Activated CD8-positive, alpha-beta T cell treated with anti-CD3 and anti-CD28 coated beads for 36 hours (primary cell): ENCODE results near the gene ULBP2. TPM values are rescaled to one million over a fixed set of nuclear protein-coding genes. Genes with fewer than 3 reads are reported as not detected.
A peak's percentile ranks its signal among the peaks of the same experiment; 100 is the strongest.
"Not testable (repeated sequence)": the region's sequence is repeated elsewhere in the genome, so short reads cannot be mapped to it uniquely, and the experiment has no call there.

Experiments used
- ATAC-seq: fragments of 200-7000 bp; cut with Tn5 transposase; one replicate; pipeline ENCODE4 v1.10.0; 2021; ENCODE audit warnings: mild to moderate bottlenecking, moderate library complexity
- CTCF ChIA-PET: fragments of 350-600 bp; sonication (Branson Sonifier 250); formaldehyde crosslinking; loops from one replicate; lab custom pipeline; 2021; ENCODE audit warnings: antibody characterized with exemption; lab: Charles Lee
- POLR2A ChIA-PET: fragments of 350-600 bp; sonication (Branson Sonifier 250); formaldehyde crosslinking; loops from one replicate; lab custom pipeline; 2021; ENCODE audit warnings: antibody characterized with exemption; lab: Charles Lee
- DNase-seq: peaks from one replicate; pipeline ENCODE4 v3.0.0-alpha.2; 2020
- H3K27ac Mint-ChIP-seq: one replicate; pipeline ENCODE4 v1.8.0; 2021; ENCODE audit warnings: mild to moderate bottlenecking, mixed read lengths
- H3K27me3 Mint-ChIP-seq: one replicate; pipeline ENCODE4 v1.8.0; 2021; ENCODE audit warnings: mixed read lengths
- H3K36me3 Mint-ChIP-seq: one replicate; pipeline ENCODE4 v1.8.0; 2021; ENCODE audit warnings: low read depth, mixed read lengths
- H3K4me1 Mint-ChIP-seq: one replicate; pipeline ENCODE4 v1.8.0; 2021; ENCODE audit warnings: low read depth, mixed read lengths
- H3K4me3 Mint-ChIP-seq: one replicate; pipeline ENCODE4 v1.8.0; 2021; ENCODE audit warnings: mild to moderate bottlenecking, moderate library complexity, mixed read lengths
- H3K9me3 Mint-ChIP-seq: one replicate; pipeline ENCODE4 v1.8.0; 2021; ENCODE audit warnings: mixed read lengths
- intact Hi-C: fragments of 100-400 bp; cut with micrococcal nuclease; formaldehyde crosslinking; loops from one replicate; pipeline ENCODE4 v1.10.0; 2022
- total RNA-seq, 2 experiments: library from RNA; stranded (reverse); gene quantifications; one replicate each; pipeline ENCODE4 v1.2.3, GENCODE V29; 2021
- TF ChIP-seq, protein P1 (sequence below): fragments of 200-600 bp; IDR thresholded peaks from one replicate; pipeline ENCODE4 v1.8.0; 2022; ENCODE audit warnings: antibody characterized with exemption, mild to moderate bottlenecking

ULBP2 gene
- total RNA-seq, 2 experiments from 2014 or later: 0.38 to 0.67 TPM

- POLR2A ChIA-PET: no interaction called here
- CTCF ChIA-PET: interaction anchor here (0.7 to 2.3 kb wide), 8 partner anchors 59 to 149 kb away, joined by 3 to 9 read pairs (median 4); no protein-coding TSS in a partner anchor
- Mint-ChIP-seq H3K9me3 (no peaks in the 10 kb centered on the region), H3K27ac (no peak overlapping the region), H3K4me3 (no peak overlapping the region), H3K4me1 (peaks cover 19% of the 10 kb centered on the region), H3K27me3 (peaks cover 83% of the 10 kb centered on the region), H3K36me3 (no peaks in the 10 kb centered on the region)
- intact Hi-C loops: no loop called here
- no peak for ATAC-seq
- TF ChIP-seq, protein P1, sequence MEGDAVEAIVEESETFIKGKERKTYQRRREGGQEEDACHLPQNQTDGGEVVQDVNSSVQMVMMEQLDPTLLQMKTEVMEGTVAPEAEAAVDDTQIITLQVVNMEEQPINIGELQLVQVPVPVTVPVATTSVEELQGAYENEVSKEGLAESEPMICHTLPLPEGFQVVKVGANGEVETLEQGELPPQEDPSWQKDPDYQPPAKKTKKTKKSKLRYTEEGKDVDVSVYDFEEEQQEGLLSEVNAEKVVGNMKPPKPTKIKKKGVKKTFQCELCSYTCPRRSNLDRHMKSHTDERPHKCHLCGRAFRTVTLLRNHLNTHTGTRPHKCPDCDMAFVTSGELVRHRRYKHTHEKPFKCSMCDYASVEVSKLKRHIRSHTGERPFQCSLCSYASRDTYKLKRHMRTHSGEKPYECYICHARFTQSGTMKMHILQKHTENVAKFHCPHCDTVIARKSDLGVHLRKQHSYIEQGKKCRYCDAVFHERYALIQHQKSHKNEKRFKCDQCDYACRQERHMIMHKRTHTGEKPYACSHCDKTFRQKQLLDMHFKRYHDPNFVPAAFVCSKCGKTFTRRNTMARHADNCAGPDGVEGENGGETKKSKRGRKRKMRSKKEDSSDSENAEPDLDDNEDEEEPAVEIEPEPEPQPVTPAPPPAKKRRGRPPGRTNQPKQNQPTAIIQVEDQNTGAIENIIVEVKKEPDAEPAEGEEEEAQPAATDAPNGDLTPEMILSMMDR: no peak
- DNase-seq: no peak
These were observed 16.9 kb upstream of the ULBP2 start for GRCh38 chr6:149924933-149925252.

GRCh38 chr6:149925253-149925973, 16.4 kb upstream of the ULBP2 start:
- CTCF ChIA-PET: interaction anchor here (0.6 to 2.3 kb wide), 7 partner anchors 57 to 123 kb away, joined by 3 to 8 read pairs (median 4); no protein-coding TSS in a partner anchor
- Mint-ChIP-seq H3K4me1 (peaks cover 19% of the 10 kb centered on the region), H3K9me3 (no peaks in the 10 kb centered on the region), H3K27me3 (peaks cover 85% of the 10 kb centered on the region), H3K4me3 (no peak overlapping the region), H3K27ac (no peak overlapping the region), H3K36me3 (no peaks in the 10 kb centered on the region)
- intact Hi-C loops: no loop called here
- ATAC-seq (no peak), DNase-seq (no peak)
- POLR2A ChIA-PET: no interaction called here
- TF ChIP-seq, protein P1: no peak

DNA sequence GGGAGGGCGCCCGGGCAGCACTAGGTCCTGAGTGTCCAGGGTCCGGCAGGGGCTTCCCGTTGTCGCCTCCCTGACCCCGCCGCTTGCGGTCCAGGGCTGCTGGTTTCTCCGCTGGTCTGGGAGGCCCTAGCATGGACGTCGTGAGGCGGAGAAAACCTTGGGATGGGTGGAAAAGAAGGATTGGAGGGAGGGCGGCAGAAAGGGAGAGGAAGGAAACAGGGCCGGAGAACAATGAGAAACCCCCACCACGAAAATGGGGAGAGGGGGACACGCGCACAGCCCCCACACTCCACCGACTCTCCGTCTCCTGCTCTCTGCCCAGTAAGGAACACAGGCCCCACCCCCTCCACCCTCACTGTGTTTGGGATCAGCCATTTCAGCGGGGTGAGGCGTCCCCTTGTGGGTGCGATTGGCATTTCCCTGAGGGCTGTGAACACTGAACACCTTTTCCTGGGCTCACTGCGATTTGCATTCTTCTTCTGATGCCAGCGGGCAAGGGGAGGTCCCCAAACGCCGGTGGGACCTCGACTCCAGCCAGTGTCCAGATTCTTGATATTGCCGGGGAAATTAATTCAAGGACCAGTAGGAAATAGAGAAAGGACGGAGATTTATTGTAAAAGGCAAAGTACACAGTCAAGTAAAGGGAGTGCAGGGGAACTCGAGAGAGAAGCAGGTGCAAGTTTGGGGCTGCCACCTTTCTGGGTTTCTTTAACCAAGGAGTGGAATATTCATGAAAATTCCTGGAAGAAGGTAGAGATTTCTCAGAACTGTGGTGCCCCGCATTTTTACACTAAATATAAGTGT, 15.6 kb upstream of the ULBP2 start:
- Mint-ChIP-seq H3K27me3 (peaks cover 84% of the 10 kb centered on the region), H3K9me3 (no peaks in the 10 kb centered on the region), H3K27ac (no peak overlapping the region), H3K4me1 (peaks cover 19% of the 10 kb centered on the region), H3K36me3 (no peaks in the 10 kb centered on the region), H3K4me3 (peak overlapping the region; percentile 32)
- TF ChIP-seq, protein P1: peak; percentile 75
- peak; percentile 93 for DNase-seq
- ChIA-PET POLR2A (no interaction called here), CTCF (interaction anchor here (0.6 to 1.1 kb wide), 4 partner anchors 57 to 97 kb away, joined by 3 to 8 read pairs (median 3); no protein-coding TSS in a partner anchor)
- intact Hi-C loops: loop anchor here (2.0 kb wide), 1 partner anchor 91 kb away; no protein-coding TSS in a partner anchor
- ATAC-seq: peak; percentile 82

- H3K9me3 Mint-ChIP-seq, POLR2A ChIA-PET, DNase-seq, H3K27ac Mint-ChIP-seq, ATAC-seq, H3K36me3 Mint-ChIP-seq, H3K4me3 Mint-ChIP-seq: not testable (repeated sequence)
- Mint-ChIP-seq H3K4me1 (peaks cover 19% of the 10 kb centered on the region), H3K27me3 (peaks cover 84% of the 10 kb centered on the region)
- CTCF ChIA-PET: interaction anchor here (0.8 to 0.9 kb wide), 2 partner anchors 90 to 97 kb away, joined by 3 read pairs; no protein-coding TSS in a partner anchor
- intact Hi-C loops: loop anchor here (2.0 kb wide), 1 partner anchor 92 kb away; no protein-coding TSS in a partner anchor
These were observed 14.8 kb upstream of the ULBP2 start for GRCh38 chr6:149927025-149927424.

DNA sequence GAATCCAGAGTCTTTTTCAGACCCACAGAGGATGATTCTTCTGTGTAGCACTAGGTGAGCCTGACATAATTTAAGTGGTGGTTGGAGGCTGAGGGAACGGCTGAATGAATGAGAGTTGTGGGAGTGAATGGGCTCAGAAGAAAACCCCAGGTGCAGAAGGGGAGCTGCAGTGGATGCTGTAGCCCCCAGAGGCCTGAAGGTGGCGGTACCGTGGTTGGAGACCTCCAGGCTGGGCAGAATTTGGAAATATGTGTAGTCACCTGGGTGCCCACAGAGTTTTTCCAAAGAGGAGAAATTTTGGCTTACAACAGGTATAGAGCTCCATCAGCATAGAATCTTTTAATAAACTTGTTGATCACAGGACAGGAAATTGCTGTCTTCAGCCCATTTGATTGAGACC, 12.4 kb upstream of the ULBP2 start:
- TF ChIP-seq, protein P1: peak; percentile 65
- H3K36me3 Mint-ChIP-seq: no peaks in the 10 kb centered on the region
- DNase-seq (peak; percentile 44), ATAC-seq (no peak)
- H3K27ac Mint-ChIP-seq: no peak overlapping the region
- ChIA-PET POLR2A (no interaction called here), CTCF (interaction anchor here (0.8 to 0.9 kb wide), 3 partner anchors 87 to 114 kb away, joined by 3 to 4 read pairs (median 3); no protein-coding TSS in a partner anchor)
- H3K4me3 Mint-ChIP-seq: no peak overlapping the region
- H3K4me1 Mint-ChIP-seq: peaks cover 8% of the 10 kb centered on the region
- intact Hi-C loops: no loop called here
- H3K27me3 Mint-ChIP-seq: peaks cover 79% of the 10 kb centered on the region
- H3K9me3 Mint-ChIP-seq: no peaks in the 10 kb centered on the region
